Regular cardiac myocyte (primary cell): ENCODE measurements around the gene SUPT5H. TPM values are rescaled to one million over a fixed set of nuclear protein-coding genes. Genes with fewer than 3 reads are reported as not detected.

ENCODE experiments used
- total RNA-seq: library from RNA; depleted of rRNA; stranded (reverse); fragments of >200 nt; gene quantifications from 2 replicates; pipeline ENCODE4 v1.2.3, GENCODE V29; 2014

SUPT5H gene
- total RNA-seq: 49.9 and 91.4 TPM in 2 replicates

DNA sequence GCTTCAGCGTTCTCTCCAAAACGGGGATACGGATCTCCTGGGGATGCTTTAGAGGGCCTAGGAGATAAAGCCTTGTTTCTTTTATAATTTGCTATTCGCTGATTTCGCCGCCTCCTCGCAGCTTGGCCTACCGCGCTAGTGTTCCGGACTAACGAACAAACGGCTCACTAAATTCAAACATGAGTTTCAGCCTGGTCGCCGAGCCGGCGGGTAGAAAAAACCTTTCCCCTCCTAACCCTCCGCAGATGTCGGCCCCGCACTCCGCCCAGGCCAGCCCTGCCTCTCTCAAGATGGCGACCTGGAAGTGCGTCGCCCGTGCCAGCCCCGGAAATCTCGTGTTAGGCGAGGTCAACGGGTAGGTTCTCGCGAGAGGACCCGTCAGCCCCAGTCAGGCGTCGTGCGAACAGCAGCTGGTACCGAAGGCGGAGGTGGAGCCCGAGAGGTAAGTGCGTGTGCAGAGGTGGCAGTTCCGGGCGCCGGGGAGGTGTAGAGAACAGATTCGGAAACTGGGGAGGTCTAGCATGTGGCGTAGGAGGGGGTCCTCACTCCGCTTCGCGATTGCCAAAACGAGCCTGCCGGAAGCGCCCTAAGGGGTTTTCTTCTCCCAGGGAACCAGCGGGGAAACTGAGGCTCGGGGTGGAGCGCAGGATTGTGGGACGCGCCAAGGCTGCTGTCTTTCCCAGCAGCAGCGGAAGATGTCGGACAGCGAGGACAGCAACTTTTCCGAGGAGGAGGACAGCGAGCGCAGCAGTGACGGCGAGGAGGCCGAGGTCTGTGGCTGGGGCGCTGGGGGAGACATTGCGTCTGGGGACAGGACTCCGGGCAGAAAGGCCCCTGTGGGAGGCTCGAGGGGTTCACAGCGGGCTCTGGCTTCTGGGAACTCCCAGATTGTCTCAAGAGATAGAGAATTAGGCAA lies at the start of gene SUPT5H:
Gene SUPT5H (plus strand): TSS at position 387 of the 916 bp plus-strand sequence. CDS start 309 bp downstream, at position 696.

DNA sequence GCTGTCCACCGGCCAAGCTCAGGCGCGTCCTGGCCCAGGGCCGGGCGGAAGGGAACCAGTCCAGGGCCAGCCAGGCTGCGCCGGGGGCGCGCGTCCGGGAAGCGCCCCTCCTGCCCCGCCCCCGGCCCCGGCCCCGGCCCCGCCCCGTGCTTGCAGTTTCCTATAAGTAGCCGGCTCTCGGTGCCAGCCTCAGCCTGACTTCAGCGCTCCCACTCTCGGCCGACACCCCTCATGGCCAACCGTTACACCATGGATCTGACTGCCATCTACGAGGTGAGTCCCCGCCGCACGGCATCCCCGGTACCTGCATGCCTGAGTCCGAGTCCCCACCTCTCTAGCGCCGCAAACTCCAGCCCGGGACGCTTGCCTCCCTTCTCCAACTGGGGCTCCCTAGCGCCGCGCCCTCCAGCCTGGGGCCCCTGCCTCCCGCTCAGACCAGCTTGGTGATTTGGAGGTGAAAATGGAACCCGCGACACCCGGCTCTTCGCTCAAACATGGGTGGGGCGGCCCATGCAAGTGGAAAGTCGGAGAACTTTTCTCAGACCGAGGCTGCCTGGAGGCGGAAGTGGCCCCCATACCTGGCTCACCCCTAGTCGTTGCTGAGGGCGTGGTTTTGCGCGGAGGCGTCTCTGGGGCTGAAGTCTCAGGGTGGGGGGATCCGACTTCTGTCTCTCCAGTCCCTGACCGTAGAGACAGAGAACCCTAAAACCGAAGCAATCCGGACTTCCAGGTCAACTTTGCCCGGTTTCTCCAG lies 38.5 kb upstream of the SUPT5H start, which contains the start of gene ZFP36:
Gene ZFP36 (plus strand): TSS at position 192 of the 754 bp plus-strand sequence. CDS start 58 bp downstream, at position 250.

DNA sequence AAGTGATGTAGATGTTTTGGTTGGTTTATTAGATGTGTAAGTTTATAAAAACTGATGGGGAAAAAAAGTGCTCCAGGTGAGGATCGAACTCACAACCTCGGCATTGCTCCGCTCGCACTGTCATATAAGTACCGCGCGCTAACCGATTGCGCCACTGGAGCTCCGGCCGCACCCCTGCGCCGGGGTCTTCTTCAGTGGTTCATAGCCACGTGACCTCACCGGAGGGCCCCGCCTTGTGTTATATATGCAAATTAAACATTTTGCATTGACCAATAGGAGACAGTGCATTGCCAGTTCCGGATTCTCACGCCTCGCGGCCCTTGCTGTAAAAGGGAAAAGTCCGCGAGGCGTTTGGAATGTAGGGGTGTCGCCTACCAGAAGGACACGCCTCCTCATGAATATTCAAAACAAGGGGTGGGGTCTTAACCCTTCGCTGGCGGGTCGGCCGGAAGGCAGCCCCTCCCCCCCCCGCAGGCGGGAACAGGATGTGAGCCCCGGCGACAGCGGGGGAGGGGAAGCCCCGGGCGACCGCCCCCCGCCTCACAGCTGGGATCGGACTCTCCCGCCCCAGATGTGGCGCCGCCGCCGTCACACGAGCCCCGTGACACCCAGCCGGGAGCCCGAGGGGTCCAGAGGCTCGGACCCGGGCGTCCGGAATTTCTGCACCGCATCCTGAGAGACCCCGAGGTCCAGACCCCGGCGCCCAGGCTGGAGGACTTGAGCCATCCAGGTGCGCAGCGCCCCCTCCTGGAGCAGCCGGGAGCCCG lies 33.1 kb upstream of the SUPT5H start, which contains the start of gene PLEKHG2:
Gene PLEKHG2 (plus strand): TSS at position 570 of the 767 bp plus-strand sequence. CDS start 1,418 bp downstream, outside the sequence.

DNA sequence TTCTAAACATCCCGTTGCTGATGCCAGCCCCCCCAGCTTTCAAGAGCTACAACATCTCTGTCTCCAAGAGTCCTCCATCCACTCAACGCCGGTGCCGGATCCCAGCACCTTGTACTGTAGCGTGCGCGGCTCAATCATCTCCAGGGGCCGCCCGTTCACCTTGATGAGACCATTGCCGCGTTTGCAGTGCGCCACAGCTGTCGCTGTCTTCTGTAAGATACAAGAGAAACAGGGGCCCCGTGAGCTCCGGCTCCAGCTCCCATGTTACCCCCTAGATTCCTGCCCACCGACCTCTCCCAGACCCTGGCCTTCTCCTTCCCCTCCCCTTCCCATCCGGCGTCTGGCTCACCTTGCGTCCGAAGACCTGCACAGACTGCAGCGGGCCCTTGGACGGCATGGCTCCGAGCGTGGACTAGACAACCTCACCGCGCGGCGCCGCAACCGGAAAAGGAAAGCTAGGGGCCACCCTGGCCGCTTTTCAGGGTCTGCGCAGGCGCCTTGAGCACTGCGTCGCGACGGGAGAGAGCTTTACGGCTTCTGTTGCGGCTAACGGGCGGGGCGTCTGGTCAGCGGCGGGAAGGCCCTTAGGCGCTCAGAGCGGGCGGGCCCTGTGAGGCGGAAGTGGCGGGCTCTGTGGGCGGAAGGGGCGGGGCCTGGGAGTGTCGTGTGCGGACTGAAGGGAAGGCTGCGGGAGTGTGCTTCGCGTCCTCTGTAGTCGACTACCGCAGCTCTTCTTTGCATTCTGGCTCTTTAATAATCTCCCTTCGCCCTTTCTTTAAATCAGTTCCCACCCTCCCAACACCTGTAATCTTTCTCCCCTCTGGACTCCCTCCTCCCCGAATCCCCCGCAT lies 9.7 kb upstream of the SUPT5H start, which contains the start of gene RPS16:
Gene RPS16 (minus strand): TSS at position 451 of the 851 bp plus-strand sequence. CDS start 54 bp downstream, at position 397.

DNA sequence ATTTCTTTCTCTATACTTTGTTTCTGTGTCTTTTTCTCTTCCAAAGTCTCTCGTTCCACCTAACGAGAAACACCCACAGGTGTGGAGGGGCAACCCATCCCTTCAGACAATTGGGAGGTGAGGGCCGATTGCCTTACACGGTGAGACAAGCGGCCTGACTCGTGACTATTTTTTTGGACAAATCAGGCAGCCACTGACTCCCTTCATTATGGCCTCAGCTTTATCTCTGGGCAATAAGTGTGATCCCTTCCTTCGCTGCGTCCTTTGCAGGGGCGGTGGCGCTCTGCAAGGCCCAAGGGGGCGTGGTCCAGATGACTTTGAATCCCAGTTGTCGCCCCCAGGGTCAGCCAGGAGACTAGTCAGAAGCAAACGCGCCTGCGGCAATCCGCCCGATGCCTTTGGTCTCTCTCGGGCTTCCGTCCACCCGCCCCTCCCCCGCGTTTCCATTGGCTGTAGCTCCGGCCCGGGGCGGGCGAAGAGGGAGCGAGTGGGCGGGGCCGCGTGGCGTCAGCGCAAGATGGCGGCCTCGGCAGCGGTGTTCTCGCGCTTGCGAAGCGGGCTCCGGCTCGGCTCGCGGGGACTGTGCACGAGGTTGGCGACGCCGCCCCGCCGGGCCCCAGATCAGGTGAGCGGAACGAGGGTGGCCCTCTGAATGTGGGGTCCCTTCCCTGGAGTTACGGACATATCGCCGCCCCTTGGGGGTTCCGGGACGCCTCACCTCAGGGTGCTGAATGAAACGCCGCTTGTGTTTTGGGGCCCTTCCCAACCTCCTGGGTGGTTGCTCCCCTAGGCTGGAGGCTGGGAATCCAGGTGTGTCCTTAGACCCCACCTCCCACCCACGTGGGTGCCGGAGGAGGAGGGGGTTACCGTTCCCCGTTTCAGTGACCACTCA lies 35.2 kb downstream of the SUPT5H start, which contains the start of gene TIMM50:
Gene TIMM50 (plus strand): TSS at position 502 of the 892 bp plus-strand sequence. CDS start 16 bp downstream, at position 518.

DNA sequence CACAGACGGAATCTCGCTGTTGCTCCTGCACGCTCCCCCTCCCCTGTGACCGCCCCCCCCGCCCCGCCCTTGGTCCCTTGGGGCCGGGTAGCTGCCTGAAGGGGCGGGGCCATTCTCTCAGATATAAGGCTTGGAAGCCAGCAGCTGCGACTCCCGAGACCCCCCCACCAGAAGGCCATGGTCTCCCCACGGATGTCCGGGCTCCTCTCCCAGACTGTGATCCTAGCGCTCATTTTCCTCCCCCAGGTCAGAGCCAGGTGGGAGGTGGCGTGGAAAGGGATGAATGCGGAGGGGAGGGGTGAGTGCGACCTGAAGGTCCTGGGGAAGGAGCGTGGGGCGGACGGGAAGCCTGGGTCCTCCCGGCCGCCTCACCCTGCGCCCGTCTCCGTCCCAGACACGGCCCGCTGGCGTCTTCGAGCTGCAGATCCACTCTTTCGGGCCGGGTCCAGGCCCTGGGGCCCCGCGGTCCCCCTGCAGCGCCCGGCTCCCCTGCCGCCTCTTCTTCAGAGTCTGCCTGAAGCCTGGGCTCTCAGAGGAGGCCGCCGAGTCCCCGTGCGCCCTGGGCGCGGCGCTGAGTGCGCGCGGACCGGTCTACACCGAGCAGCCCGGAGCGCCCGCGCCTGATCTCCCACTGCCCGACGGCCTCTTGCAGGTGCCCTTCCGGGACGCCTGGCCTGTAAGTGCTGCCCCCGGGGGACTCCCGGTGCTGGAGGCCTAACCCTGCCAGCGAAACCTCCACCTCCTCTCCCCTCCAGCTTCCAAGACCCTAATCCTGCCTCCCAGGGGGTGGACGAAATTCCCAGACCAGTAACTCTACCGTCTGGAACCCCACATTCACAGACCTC lies 53.6 kb downstream of the SUPT5H start, which contains the start of gene DLL3:
Gene DLL3 (plus strand): TSS at position 150 of the 845 bp plus-strand sequence. CDS start 28 bp downstream, at position 178.

DNA sequence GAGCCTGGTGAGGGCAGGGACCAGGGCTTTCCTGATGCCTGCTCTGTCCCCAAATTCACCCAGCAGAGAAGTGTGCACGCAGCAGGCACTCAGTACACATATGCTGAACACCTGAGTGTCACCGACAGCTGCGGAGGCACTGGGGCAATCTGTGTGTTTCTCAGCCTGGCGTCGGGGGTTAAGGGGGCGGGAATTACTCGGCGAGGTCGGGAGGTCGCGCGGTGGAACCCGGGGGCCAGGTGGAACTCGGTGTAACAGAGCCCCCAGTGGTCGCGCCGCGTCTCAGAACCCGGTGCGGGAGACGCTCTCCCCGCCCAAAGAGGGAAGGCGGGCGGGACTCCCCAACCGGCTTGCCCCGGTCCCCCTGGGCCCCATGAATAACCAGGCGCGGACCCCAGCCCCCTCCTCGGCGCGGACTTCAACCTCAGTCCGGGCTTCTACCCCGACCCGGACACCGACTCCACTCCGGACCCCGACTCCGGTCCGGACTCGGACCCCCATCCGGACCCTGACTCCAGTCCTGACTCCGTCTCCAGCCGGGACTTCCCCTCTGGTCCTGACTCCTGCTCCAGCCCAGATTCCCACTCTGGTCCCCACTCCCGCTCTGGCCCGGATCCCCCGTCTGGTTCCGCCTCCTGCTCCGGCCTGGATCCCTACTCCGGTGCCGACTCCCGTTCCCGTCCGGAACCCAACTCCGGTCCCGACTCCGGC lies 69.6 kb downstream of the SUPT5H start, which contains the start of gene SELENOV:
Gene SELENOV (plus strand): TSS at position 300 of the 711 bp plus-strand sequence. CDS start 74 bp downstream, at position 374.

Other genes with a start within 250 kb of the SUPT5H start
- not detected in 2 replicates for gene NCCRP1, start 248.6 kb upstream of the SUPT5H start, total RNA-seq
- not detected in 2 replicates for gene SYCN, start 241.3 kb upstream of the SUPT5H start, total RNA-seq
- gene IFNL3, start 200.6 kb upstream of the SUPT5H start, total RNA-seq: not detected in 2 replicates
- not detected in 2 replicates for gene IFNL4, start 196.7 kb upstream of the SUPT5H start, total RNA-seq
- not detected in 2 replicates for gene IFNL2, start 177.2 kb upstream of the SUPT5H start, total RNA-seq
- gene IFNL1, start 149.2 kb upstream of the SUPT5H start, total RNA-seq: not detected in 2 replicates
- 0.28 TPM in 1 of 2 replicates, not detected in the other for gene LRFN1, start 124.7 kb upstream of the SUPT5H start, total RNA-seq
- gene GMFG, start 109.5 kb upstream of the SUPT5H start, total RNA-seq: 1.2 TPM in 1 of 2 replicates, not detected in the other
- 27.6 and 32.2 TPM in 2 replicates for gene SAMD4B, start 103.2 kb upstream of the SUPT5H start, total RNA-seq
- 28.8 and 68.2 TPM in 2 replicates for gene PAF1, start 54.5 kb upstream of the SUPT5H start, total RNA-seq
- 19.7 and 24.0 TPM in 2 replicates for gene MED29, start 54.2 kb upstream of the SUPT5H start, total RNA-seq
- 1.1 and 1.7 TPM in 2 replicates for gene ZFP36, start 38.7 kb upstream of the SUPT5H start, total RNA-seq
- gene PLEKHG2, start 32.9 kb upstream of the SUPT5H start, total RNA-seq: 11.8 and 14.2 TPM in 2 replicates
- gene RPS16, start 9.6 kb upstream of the SUPT5H start, total RNA-seq: 99.8 and 2,230 TPM in 2 replicates
- 42.8 and 77.5 TPM in 2 replicates for gene TIMM50, start 35.3 kb downstream of the SUPT5H start, total RNA-seq
- under 0.01 and 0.19 TPM in 2 replicates for gene DLL3, start 53.4 kb downstream of the SUPT5H start, total RNA-seq
- gene SELENOV, start 69.6 kb downstream of the SUPT5H start, total RNA-seq: not detected in 2 replicates
- gene EID2B, start 87.3 kb downstream of the SUPT5H start, total RNA-seq: 2.8 and 4.2 TPM in 2 replicates
- gene EID2, start 94.6 kb downstream of the SUPT5H start, total RNA-seq: 7.9 and 16.9 TPM in 2 replicates
- not detected in 2 replicates for gene LGALS13, start 156.9 kb downstream of the SUPT5H start, total RNA-seq
- not detected in 2 replicates for gene LGALS16, start 210.3 kb downstream of the SUPT5H start, total RNA-seq